Fibroblast of lung (primary cell): ENCODE data around the gene CLCF1.

Experiments used
- CTCF ChIP-seq, 2 donors: IDR thresholded peaks in 1 of 2; conservative IDR thresholded peaks in 1 of 2; 1 replicate in 1 of 2; 2 replicates in 1 of 2; pipeline ENCODE4 v1.5.1; 2011 to 2012; ENCODE audit warnings: low read length in 2 of 2, control low read depth in 1 of 2, inconsistent platforms in 1 of 2, low read depth in 1 of 2, mild to moderate bottlenecking in 1 of 2
- EZH2 ChIP-seq: IDR thresholded peaks from 2 replicates; pipeline ENCODE4 v1.5.1; 2012; ENCODE audit warnings: low read length, control low read depth, mild to moderate bottlenecking; ENCODE audit errors: missing control alignments

DNA sequence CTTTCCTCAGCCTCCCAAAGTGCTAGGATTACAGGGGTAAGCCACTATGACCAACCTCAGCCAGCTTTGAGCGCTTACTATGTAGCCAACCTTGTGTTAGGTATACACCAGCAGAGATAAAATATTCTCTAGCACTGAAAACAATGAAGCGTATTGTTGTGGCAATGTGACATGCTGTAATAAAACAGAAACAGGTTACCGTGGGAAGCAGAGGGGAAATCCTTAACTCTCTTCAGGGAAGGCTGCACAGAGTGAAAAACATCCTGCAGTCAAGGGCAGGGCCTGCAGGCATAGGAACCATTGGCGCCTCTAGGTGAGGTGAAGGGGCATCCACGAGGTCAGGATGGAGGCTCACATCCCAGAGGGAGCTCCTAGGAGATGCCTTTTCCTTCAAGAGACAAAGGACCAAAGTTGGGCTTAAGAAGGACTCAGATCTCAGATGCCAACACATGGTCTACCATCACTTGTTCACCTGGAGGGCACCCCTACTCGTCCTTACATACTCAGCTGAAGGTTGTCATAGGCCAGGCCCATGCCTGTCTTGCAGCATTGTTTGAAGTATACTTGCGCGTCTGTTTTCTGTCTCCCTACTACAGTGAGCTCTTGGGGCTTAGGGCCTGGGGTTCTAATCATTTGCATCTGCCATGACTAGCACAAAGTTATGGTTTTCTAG, 28.0 kb downstream of the CLCF1 start:
- TF ChIP-seq EZH2 (no peak), CTCF (conservative IDR thresholded peaks at IDR 0.05 in 1 of 2, IDR thresholded peaks at IDR 0.05 in 1 of 2; ENCODE audit: low read depth in 1 of 2, low read length in 2 of 2) (no peak)
